Stimulated activated CD8-positive, alpha-beta memory T cell treated with anti-CD3 and anti-CD28 coated beads, Interleukin-15, amount 100 ng/mL, for 24 hours (primary cell): Measurements from ENCODE around the gene CSHL1.

Source experiments
- DNase-seq: peaks from one replicate; pipeline ENCODE4 v3.0.0-alpha.2; 2020; ENCODE audit warnings: low read depth

Gene CSHL1

DNA sequence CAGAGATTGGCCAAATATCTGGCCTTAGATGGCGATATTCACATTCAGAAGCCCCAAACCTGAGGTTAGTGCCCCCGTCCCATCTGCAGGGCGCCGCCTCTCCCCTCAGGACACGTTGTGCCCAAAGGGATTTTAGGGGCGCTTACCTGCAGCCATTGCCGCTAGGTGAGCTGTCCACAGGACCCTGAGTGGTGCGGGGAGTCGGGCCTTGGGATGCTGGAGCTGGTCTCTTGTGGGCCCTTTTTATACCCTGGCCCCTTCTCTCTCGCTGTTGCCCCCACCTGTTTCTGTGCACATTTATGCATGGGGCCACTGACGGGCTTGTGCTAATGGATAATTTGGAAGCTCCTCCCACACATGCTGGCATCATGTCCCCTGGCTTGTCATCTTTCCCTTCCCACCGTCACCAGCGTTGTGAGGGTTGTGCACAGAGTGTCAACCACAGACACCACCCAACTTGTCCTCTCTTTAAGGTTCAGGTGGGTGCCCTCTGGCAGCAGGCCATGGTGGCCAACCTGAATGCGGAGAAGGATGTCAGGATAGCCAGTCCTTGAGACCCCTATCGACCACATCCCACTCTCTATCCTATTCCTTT is at the start of gene CSHL1:
Gene CSHL1 (minus strand): TSS at position 218 of the 595 bp plus-strand sequence. CDS start 62 bp downstream, at position 156.
- DNase-seq, result no peak

- DNase-seq, result no peak
Measured at GRCh38 chr17:63960430-63960829, 49.4 kb upstream of the CSHL1 start.

DNA sequence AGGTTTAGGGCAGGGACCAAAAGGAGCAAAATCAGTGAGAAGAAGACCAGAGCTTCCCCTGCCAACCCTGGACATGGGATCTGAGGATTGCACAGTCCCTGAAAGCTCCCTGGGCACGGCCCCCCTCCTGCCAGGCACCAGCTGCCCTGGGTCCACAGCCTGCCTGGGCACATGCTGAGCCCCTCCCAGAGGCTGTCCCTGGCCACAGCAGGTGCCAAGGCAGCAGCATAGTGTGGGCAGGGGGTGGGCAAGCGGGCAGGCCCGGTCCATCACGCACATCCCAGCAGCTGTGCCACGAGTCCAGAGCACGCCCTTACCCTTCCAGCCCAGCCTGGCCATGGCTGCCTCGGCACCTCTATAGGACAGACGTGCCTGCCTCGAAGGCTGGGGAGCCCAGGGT is 48.9 kb upstream of the CSHL1 start:
- no peak for DNase-seq

DNA sequence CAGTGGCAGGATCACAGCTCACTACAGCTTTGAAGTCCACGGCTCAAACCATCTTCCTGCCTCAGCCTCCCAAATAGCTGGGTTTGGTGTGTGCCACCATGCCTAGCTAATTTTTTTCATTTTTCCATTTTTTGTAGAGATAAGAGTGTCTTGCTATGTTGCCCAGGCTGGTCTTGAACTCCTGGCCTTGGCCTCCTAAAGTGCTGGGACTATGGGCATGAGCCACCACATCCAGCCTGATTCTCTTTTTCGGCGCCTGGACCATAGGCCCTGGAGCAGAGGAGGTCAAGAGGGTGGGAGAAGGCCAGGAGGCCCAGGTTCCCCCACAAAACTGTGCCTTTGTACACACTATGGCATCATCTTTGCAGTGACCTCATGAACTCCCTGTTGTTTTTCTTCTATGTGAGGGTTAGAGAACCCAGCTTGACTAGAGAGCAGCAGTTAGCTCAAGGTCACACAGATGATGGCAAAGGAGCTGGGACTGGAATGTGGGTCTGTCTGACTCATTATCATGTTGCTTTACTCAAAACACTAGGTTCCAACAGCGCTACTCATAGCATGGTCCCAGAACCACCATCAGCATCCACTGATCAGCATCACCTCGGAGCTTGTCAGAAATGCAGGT is 45.4 kb upstream of the CSHL1 start:
- no peak for DNase-seq

GRCh38 chr17:63955791-63956190 is 44.7 kb upstream of the CSHL1 start:
- DNase-seq, result no peak

GRCh38 chr17:63955232-63955631 is 44.2 kb upstream of the CSHL1 start:
- DNase-seq, result no peak

DNA sequence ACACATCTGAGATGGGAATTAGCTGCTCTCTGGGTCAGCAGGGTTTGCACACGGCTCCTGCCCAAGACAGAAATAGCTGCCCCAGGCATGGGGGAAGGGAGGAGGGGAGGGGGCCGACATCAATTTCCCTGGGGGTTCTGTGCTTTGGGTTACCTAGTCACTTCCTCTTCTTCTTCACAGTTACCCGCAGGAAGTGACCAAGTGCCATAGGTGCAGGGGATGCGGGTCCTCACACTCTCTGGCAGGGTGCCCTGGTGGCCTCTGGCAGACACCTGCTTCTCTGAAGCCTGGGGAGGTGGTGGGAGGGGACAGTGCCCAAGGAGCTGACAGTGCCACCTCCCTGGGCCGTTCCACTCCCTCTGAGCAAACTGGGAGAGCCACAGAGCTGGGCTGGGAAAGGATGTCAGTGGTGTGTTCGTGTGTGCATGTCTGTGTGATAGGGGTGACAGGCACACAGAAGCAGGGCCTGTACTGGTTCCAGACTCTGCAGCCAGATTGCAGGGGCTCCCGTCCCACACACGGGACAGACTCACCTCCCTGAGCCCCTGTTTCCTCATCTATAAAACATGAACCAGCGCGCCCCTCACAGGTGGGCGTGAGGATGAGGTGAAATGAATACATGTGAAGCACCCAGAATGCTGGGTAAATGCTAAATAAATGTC is 43.5 kb upstream of the CSHL1 start:
- no peak for DNase-seq

DNA sequence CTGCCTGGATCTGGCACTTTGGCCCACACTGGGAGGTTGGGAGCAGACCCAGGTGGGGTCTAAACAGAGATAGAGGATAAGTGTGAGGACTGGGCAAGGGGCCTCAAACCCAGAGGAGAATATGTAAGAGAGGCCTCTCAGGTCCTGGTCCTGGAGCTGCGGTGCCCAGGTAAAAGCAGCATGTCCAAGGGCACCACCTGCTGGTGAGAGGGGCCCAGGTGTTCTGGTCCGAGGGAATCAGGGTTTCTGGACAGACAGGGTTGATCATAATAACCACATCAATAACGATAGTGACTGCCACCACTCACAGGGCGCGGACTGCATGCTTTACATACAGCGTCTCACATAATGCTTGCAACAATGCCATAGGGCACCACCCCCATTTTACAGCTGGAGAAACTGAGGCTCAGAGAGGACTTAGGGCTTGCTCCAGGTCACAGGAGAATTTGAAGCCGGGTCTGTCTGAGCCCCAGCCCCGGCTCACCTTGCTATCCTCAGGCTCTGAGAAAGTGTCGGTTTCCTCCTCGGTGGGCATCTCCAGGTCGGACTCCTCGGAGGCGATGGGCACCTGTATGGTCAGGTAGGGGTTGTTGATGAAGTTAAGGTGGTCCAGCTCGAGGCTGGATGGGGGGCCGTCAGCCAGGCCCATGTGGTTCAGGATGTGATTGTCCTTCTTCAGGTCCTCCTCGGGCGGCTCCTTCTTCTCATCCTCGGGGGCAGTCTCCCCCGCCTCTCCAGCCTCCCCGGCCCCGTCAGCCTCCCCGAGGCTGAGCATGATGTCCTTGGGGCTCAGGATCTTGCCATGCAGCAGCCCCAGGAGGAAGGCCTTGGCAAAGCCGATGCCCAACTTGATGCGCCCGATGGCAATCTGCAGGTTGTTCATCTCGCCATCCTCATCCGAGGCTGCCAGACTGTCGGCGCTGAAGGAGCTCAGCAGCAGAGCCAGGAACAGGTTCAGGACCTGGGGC is 40.2 kb upstream of the CSHL1 start:
- DNase-seq, result no peak

DNA sequence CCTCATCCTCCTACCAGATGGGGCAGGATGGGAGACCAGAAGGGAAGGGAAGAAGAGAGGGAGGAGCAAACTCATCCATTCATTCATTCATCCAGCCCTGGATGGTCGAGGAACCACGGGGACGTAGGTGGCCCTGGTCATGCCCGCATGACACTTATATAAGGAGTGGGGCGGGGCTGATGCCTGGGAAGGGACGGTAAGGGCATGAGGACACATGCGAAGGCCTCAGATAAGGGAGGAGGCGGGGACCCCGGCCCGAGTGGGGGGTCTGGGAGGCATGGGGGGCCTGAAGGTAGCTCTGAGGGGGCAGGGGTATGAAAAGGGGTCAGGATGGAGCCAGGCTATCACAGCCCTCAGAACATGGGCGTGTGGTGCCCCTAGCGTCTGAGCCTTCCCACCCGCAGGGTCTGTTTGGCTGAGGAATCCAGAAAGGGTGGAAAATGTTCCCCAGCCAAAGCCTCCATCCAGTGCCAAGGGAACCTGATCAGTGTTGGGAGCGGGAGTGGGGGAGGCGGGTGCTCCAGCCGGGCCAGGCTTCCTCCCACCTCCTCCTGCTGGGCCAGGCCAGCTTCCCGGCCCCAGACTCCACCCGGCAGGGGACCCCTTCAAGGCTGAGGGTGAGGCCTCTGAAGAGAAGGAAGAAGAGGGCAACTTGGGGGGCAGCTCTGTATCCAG is 38.7 kb upstream of the CSHL1 start:
- DNase-seq, result no peak

- no peak for DNase-seq
Measured at GRCh38 chr17:63948521-63948920, 37.5 kb upstream of the CSHL1 start.

DNA sequence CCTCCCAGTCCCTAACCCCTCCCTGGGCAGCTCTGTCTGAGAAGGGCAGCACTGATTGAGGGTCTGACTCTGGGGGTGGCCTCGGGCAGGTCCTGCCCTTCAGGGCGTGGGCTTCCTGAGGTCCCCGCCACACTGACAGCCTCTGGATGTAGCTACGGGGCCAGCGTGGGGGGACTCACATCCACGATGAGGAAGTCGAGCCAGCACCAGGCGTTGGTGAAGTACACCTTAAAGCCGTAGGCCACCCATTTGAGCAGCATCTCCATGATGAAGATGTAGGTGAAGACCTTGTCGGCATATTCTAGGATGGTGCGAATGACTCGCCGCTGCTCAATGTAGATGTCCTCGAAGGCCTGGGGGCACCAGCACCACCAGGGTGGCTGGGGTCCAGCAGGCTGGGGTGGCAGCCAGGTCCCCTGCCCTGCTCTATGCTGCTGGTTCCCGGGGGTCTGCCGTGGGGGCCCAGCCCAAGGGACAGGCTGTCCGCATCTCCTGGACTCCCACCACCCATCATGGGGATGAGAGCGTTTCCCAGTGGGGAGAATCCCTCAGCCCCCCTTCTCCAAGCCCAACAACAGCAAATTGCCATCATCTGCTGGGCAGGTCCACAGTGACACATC is 36.8 kb upstream of the CSHL1 start:
- DNase-seq, result no peak

DNA sequence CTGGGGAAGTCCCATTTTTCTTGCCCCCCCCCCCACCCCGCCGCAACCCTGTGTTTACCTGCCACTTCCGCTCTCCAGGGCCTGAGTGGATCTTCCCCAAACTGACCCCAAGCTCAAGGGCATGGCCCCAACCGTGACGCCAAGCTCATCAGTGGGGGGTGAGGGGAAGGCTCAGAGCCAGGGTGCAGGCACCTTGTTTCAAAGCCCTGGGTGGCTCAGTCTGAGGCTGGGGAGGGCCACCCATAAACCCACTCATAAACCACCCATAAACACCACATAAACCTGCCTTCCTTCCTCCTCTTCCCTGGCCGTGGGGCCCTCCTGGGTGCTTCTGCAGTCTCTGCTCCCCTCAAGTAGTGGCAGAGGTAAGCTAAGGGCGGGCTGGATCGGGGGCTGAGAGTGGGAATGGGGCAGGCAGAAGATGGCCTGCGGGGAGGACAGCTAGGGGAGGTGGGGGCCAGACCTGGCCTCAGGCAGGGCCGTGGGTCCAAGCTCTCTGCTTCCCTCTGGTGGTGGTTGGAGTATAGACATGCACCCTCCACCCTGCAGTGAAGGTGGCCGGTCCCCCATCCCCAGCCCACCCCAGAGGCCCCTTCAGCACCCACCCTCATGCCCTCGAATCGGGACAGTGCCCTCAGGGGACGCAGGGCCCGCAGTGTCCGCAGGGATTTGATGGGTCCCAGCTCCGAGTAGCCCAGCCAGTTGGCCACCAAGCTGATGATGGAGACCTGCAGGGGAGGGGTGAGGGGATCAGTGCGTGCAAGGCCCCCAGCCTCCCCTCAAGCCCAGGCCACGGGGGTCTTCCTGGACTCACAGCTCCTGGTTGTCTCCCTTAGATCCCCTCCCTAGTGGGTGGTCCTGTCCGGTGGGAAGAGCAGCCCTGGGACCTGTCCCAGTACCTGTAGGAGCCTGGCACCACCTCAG is 35.6 kb upstream of the CSHL1 start:
- DNase-seq, result no peak

DNA sequence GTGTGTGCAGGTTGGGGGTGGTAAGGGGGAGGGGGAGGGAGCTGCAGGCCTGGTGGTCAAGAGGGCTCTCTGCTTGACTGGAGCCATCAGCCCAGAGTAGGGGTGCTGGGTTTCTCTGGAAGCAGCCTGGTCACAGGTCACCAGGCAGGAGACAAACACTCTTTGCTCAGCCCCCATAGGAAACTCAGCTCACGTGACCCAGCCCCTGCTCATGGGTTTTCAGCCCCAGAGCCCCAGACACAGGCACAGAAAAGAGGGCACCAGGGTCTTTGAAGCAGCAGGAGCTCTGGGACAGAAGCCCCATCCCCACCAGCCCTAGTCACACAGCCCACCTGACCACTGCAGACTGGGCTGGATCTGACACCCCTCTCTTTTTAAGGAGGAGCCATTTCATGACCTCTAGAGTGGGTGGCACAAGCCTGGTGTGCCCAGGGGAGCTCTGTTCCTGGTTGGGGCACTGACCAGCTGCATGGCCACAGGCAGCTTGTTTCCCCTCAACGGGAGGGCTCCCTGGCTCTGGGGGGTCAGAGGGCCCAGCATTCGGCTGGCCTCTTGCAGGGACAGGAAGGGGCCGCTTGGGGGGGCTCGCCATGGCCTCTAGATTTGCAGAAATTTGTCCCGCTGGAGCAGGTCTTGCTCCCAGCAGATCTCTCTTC is 34.9 kb upstream of the CSHL1 start:
- no peak for DNase-seq

DNA sequence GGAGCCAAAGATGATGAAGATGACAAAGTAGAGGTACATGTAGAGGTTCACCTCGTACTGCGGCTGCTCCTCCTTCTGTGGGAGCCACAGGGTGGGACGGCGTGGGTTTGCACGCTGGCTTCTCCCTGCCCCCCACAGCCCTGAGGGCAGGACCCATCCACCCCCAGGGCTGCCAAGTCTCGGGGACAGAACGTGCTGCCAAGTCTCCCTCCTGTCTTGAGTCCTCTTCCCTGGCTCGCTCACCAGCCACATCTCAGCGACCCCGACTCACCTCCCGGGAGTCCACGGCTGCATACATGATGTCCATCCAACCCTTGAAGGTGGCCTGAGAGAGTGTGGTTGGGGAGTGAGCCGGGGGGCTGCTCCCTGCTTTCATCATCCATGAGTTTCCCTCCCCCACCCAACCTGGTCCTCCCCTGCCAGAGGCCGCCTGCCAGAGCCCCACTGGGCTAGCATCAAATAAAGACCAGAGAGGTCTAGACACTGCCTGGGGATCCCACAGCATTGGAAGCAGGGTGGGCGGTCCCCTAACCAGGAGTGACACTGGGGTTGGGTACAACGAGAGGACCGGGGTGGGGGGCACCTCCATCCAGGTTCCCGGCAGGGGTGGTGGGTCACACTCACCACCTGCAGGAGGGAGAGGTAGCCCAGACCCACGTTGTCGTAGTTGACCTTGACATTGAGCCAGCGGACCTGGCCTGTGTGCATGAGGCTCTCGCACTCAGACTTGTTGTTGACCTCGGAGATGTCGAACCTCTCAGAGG is 33.9 kb upstream of the CSHL1 start:
- DNase-seq, result no peak

DNA sequence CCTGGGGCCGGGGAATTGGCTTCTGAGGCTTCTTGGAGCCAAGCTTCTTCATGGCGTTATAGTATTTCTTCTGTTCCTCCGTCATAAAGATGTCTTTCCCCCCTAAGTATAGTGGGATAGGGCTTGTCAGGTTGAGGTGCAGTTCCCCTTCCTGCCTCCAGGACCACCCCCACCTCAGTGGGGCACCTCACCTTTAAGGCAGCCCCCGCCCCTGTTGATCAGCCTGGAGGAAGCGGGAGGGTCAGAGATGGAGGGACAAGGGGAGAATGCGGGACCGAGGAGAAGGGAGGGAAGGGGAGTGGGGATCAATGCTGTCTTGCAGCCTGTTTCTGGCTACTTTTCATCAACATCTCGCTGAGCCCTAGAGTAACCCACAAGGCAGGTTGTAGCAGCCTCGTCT is 32.7 kb upstream of the CSHL1 start:
- DNase-seq, result no peak

DNA sequence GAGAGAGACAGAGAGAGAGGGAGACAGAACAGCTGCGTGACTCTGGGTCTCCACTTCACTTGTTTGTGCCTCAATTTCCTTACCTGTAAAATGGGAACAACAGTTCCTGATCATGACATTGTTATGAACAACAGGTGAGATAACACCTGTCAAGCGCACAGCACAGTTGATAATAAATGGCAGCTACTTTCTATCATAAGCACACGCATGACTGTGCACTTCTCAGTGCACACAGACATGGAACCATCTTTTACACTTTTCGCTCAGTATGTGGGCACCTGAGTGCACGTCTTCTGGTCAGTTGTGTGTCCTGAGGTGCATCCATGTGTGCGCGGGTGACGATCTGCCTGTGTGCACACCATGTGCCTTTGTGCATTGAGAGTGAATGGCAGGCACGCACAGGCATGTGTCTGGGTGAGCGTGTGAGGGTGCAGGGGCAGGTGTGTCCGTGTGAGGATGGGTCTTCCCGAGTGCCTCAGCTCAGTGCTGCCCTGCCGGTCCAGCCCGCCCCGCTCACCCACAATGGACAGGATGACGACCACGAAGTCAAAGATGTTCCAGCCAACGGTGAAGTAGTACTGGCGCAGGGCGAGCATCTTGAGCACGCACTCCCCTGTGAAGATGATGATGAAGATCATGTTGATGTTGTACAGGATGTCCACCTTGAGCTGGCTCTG is 31.4 kb upstream of the CSHL1 start:
- no peak for DNase-seq

GRCh38 chr17:63941751-63942150 is 30.7 kb upstream of the CSHL1 start:
- DNase-seq, result no peak

DNA sequence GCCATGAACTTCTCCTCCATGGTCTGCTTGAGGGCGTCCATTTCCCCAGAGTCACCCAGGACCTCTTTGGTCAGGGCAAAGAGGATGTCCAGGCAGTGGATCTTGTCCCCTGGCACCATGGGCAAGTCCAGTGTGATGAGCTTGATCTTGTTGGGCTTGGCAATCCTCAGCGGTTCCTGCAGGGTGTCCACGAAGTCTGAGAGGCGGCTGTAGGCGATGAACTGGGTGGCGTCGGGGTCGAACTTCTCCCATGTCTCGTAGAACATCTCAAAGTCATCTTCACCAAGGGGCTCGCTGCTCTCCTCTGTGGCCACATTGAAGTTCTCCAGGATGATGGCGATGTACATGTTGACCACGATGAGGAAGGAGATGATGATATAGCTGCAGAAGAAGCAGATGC is 30.1 kb upstream of the CSHL1 start:
- no peak for DNase-seq
